HepG2 (cell line): ENCODE data around the gene RHOT2. TPM values are rescaled to one million over a fixed set of nuclear protein-coding genes. Genes with fewer than 3 reads are reported as not detected.
A peak's percentile ranks its signal among the peaks of the same experiment; 100 is the strongest.

Experiments
- CBFB ChIP-seq: sonication (generic); formaldehyde crosslinking; IDR thresholded peaks from 2 replicates; pipeline ENCODE4 v1.4.0; 2020; ENCODE audit warnings: missing genetic modification reagents
- CBX2 ChIP-seq, 2 experiments: fragments of 200-600 bp in 1 of 2; sonication (generic); formaldehyde crosslinking in 1 of 2; IDR thresholded peaks; 2 replicates each; pipeline versions ENCODE4 v1.7.0 to v1.8.1; 2018 to 2022; ENCODE audit warnings: low read depth in 2 of 2, low read length in 1 of 2, mild to moderate bottlenecking in 1 of 2, missing genetic modification reagents in 1 of 2
- CHCHD3 ChIP-seq: sonication (generic); formaldehyde crosslinking; IDR thresholded peaks from 2 replicates; pipeline ENCODE4 v1.8.0; 2022; ENCODE audit warnings: mild to moderate bottlenecking, missing genetic modification reagents, moderate library complexity
- JDP2 ChIP-seq: sonication (generic); formaldehyde crosslinking; IDR thresholded peaks from 2 replicates; pipeline ENCODE4 v1.8.1; 2022; ENCODE audit warnings: missing genetic modification reagents, borderline replicate concordance
- KLF13 ChIP-seq: sonication (generic); formaldehyde crosslinking; IDR thresholded peaks from 2 replicates; pipeline ENCODE4 v1.4.0; 2020; ENCODE audit warnings: mild to moderate bottlenecking, missing genetic modification reagents
- KLF16 ChIP-seq, 2 experiments: sonication (generic) in 1 of 2; formaldehyde crosslinking in 1 of 2; IDR thresholded peaks; 2 replicates each; pipeline versions ENCODE4 v1.6.1 to v1.8.0; 2016 to 2023; ENCODE audit warnings: missing genetic modification reagents in 2 of 2, missing compliant biosample characterization in 1 of 2
- PHF8 ChIP-seq: sonication (generic); formaldehyde crosslinking; IDR thresholded peaks from 2 replicates; pipeline ENCODE4 v1.5.0; 2020; ENCODE audit warnings: missing genetic modification reagents
- SMYD3 ChIP-seq: sonication (generic); formaldehyde crosslinking; IDR thresholded peaks from 2 replicates; pipeline ENCODE4 v1.8.1; 2023; ENCODE audit warnings: mild to moderate bottlenecking, missing genetic modification reagents
- SNRNP70 ChIP-seq: fragments of 200-400 bp; formaldehyde crosslinking; IDR thresholded peaks from 2 replicates; pipeline ENCODE4 v1.6.1; 2017; ENCODE audit warnings: mild to moderate bottlenecking, low read depth, low read length, moderate library complexity
- TBP ChIP-seq: sonication (generic); formaldehyde crosslinking; IDR thresholded peaks from 2 replicates; pipeline ENCODE4 v1.5.0; 2020; ENCODE audit warnings: missing genetic modification reagents
- TMF1 ChIP-seq: sonication (generic); formaldehyde crosslinking; IDR thresholded peaks from 2 replicates; pipeline ENCODE4 v1.8.1; 2022; ENCODE audit warnings: low read depth, missing genetic modification reagents
- ZBTB8A ChIP-seq: sonication (generic); formaldehyde crosslinking; IDR thresholded peaks from 2 replicates; pipeline ENCODE4 v1.4.0; 2020; ENCODE audit warnings: mild to moderate bottlenecking, low read depth, missing genetic modification reagents, borderline replicate concordance
- ZFP37 ChIP-seq: sonication (generic); formaldehyde crosslinking; IDR thresholded peaks from 2 replicates; pipeline ENCODE4 v1.4.0; 2020; ENCODE audit warnings: missing genetic modification reagents, borderline replicate concordance
- ZNF703 ChIP-seq: sonication (generic); formaldehyde crosslinking; IDR thresholded peaks from 2 replicates; pipeline ENCODE4 v1.5.1; 2020; ENCODE audit warnings: missing genetic modification reagents, mild to moderate bottlenecking, moderate library complexity, borderline replicate concordance
- ZNF709 ChIP-seq: sonication (generic); formaldehyde crosslinking; IDR thresholded peaks from 2 replicates; pipeline ENCODE4 v1.5.0; 2020; ENCODE audit warnings: mild to moderate bottlenecking, missing genetic modification reagents
- ZNF768 ChIP-seq: sonication (generic); formaldehyde crosslinking; IDR thresholded peaks from 2 replicates; pipeline ENCODE4 v1.4.0; 2020; ENCODE audit warnings: missing genetic modification reagents
- ZNF773 ChIP-seq: sonication (generic); formaldehyde crosslinking; IDR thresholded peaks from 2 replicates; pipeline ENCODE4 v1.4.0; 2020; ENCODE audit warnings: missing genetic modification reagents, borderline replicate concordance
- ZNF782 ChIP-seq: sonication (generic); formaldehyde crosslinking; IDR thresholded peaks from 2 replicates; pipeline ENCODE4 v1.4.0; 2020; ENCODE audit warnings: missing genetic modification reagents, mild to moderate bottlenecking, borderline replicate concordance
- ZNF788 ChIP-seq: sonication (generic); formaldehyde crosslinking; IDR thresholded peaks from 2 replicates; pipeline ENCODE4 v1.5.0; 2020; ENCODE audit warnings: mild to moderate bottlenecking, missing genetic modification reagents, borderline replicate concordance
- ZNF83 ChIP-seq: sonication (generic); formaldehyde crosslinking; IDR thresholded peaks from 2 replicates; pipeline ENCODE4 v1.4.0; 2020; ENCODE audit warnings: missing genetic modification reagents, mild to moderate bottlenecking, borderline replicate concordance
- ZNF879 ChIP-seq: sonication (generic); formaldehyde crosslinking; IDR thresholded peaks from 2 replicates; pipeline ENCODE4 v1.8.1; 2023; ENCODE audit warnings: missing genetic modification reagents
- ZSCAN9 ChIP-seq: IDR thresholded peaks from 2 replicates; pipeline ENCODE4 v1.6.1; 2016; ENCODE audit warnings: borderline replicate concordance
- polyA plus RNA-seq, 8 experiments: library from polyadenylated mRNA; depleted of rRNA in 3 of 8; stranded (reverse) in 7 of 8; unstranded in 1 of 8; fragments of >200 nt; fragmentation: Illumina TruSeq in 4 of 8; extraction: Trizol in 4 of 8; gene quantifications; 2 replicates each; pipeline versions ENCODE4 v1.2.1 to v1.2.3, GENCODE V29; 2011 to 2016; ENCODE audit warnings: low read depth in 4 of 8, missing spikeins in 1 of 8, mixed read lengths in 1 of 8; ENCODE audit not compliant: insufficient read depth in 1 of 8
- total RNA-seq, 5 experiments: library from RNA; depleted of rRNA; stranded (reverse); fragments of >200 nt; fragmentation: Illumina TruSeq; extraction: Trizol; gene quantifications; 2 replicates each; pipeline ENCODE4 v1.2.3, GENCODE V29; 2016; ENCODE audit warnings: low read depth in 1 of 5
- TF ChIP-seq, protein P1 (sequence below): sonication (generic); formaldehyde crosslinking; IDR thresholded peaks from 2 replicates; pipeline ENCODE4 v1.4.0; 2020; ENCODE audit warnings: missing genetic modification reagents
- TF ChIP-seq, protein P2 (sequence below): sonication (generic); formaldehyde crosslinking; IDR thresholded peaks from 2 replicates; pipeline ENCODE4 v1.5.0; 2020; ENCODE audit warnings: mild to moderate bottlenecking, missing genetic modification reagents
- TF ChIP-seq, protein P3 (sequence below): IDR thresholded peaks from 2 replicates; pipeline ENCODE4 v1.6.1; 2016; ENCODE audit warnings: mild to moderate bottlenecking, missing biosample characterization, missing genetic modification reagents

RHOT2 gene
- total and polyA plus RNA-seq, 2 of the 13 experiments (the other 11 are each of a cell fraction or from before 2014, with no cell fraction given), result 63.6 to 76.9 TPM

DNA sequence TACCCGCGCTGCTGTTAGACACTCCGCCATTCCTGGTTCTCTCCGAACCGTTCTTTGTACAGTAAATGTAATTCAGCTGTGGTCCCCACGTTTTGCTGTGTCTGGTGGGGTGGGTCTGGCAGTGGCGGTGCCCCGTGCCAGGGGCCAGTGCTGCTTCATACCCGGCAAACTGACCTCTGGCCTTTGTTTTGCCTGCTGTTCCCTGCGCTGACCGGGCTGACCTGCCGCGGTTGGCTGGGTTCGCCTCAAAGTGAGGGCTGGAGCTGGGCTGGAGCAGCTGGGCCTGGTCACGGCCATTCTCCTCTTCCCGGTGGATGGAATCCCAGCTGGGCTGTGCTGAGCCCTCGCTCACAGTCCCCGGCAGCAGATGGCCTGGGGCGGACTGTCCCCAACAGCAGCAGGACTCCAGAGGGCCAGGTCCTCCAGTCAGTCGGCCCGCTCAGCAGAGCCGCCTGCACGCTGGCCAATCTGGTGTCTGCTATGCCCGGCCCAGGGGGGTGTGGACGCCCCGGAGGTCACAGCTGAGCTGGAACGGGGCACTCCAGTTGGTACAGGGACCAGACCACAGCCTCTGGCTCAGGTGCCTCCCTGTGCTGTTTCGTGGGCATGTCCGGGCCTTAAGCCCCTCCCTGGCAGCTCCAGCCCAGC lies 38.6 kb upstream of the RHOT2 start (continued):
- TF ChIP-seq ZNF768 (CRISPR knock-in tag) (no peak), SMYD3 (no peak), ZNF709 (CRISPR knock-in tag) (no peak), TBP (no peak), ZNF773 (CRISPR knock-in tag) (no peak), KLF16 (CRISPR knock-in tag; IDR thresholded peaks at IDR 0.05) (0 out of 4 replicates have a peak, but pooled peaks of 1 of the 2 experiments have one; percentile 34), ZNF83 (CRISPR knock-in tag) (no peak), KLF13 (CRISPR knock-in tag) (no peak), ZFP37 (CRISPR knock-in tag) (no peak), ZNF703 (CRISPR knock-in tag) (no peak), JDP2 (CRISPR knock-in tag) (no peak), ZNF782 (CRISPR knock-in tag) (no peak), PHF8 (CRISPR knock-in tag) (peak; percentile 18; the same call in 1 of the 2 replicates), CBFB (CRISPR knock-in tag) (no peak), ZSCAN9 (CRISPR knock-in tag) (no peak), ZNF788 (CRISPR knock-in tag) (no peak), CBX2 (IDR thresholded peaks at IDR 0.05; ENCODE audit: low read depth, low read length) (no peak), CBX2 (CRISPR knock-in tag; IDR thresholded peaks at IDR 0.05; ENCODE audit: low read depth) (no peak), ZBTB8A (CRISPR knock-in tag) (no peak), ZNF879 (CRISPR knock-in tag) (no peak), SNRNP70 (no peak), CHCHD3 (0 out of 2 replicates have a peak, but pooled peaks have one; percentile 47), TMF1 (no peak)
- TF ChIP-seq, protein P1, sequence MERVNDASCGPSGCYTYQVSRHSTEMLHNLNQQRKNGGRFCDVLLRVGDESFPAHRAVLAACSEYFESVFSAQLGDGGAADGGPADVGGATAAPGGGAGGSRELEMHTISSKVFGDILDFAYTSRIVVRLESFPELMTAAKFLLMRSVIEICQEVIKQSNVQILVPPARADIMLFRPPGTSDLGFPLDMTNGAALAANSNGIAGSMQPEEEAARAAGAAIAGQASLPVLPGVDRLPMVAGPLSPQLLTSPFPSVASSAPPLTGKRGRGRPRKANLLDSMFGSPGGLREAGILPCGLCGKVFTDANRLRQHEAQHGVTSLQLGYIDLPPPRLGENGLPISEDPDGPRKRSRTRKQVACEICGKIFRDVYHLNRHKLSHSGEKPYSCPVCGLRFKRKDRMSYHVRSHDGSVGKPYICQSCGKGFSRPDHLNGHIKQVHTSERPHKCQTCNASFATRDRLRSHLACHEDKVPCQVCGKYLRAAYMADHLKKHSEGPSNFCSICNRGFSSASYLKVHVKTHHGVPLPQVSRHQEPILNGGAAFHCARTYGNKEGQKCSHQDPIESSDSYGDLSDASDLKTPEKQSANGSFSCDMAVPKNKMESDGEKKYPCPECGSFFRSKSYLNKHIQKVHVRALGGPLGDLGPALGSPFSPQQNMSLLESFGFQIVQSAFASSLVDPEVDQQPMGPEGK (CRISPR knock-in tag), result 0 out of 2 replicates have a peak, but pooled peaks have one; percentile 8
- TF ChIP-seq, protein P2, sequence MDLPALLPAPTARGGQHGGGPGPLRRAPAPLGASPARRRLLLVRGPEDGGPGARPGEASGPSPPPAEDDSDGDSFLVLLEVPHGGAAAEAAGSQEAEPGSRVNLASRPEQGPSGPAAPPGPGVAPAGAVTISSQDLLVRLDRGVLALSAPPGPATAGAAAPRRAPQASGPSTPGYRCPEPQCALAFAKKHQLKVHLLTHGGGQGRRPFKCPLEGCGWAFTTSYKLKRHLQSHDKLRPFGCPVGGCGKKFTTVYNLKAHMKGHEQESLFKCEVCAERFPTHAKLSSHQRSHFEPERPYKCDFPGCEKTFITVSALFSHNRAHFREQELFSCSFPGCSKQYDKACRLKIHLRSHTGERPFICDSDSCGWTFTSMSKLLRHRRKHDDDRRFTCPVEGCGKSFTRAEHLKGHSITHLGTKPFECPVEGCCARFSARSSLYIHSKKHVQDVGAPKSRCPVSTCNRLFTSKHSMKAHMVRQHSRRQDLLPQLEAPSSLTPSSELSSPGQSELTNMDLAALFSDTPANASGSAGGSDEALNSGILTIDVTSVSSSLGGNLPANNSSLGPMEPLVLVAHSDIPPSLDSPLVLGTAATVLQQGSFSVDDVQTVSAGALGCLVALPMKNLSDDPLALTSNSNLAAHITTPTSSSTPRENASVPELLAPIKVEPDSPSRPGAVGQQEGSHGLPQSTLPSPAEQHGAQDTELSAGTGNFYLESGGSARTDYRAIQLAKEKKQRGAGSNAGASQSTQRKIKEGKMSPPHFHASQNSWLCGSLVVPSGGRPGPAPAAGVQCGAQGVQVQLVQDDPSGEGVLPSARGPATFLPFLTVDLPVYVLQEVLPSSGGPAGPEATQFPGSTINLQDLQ, result no peak
- TF ChIP-seq, protein P3, sequence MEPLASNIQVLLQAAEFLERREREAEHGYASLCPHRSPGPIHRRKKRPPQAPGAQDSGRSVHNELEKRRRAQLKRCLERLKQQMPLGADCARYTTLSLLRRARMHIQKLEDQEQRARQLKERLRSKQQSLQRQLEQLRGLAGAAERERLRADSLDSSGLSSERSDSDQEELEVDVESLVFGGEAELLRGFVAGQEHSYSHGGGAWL (CRISPR knock-in tag), result 0 out of 2 replicates have a peak, but pooled peaks have one; percentile 21
